HUES48 (cell line): ENCODE data around the gene KCNE5.
A peak's percentile ranks its signal among the peaks of the same experiment; 100 is the strongest.
"Not testable (repeated sequence)": the region's sequence is repeated elsewhere in the genome, so short reads cannot be mapped to it uniquely, and the experiment has no call there.

Experiments used
- H3K27ac ChIP-seq: one replicate; pipeline ENCODE4 v1.7.0; 2013; ENCODE audit warnings: low read depth, low read length, inconsistent platforms
- H3K27me3 ChIP-seq: 2 replicates; pipeline ENCODE4 v1.6.1; 2013; ENCODE audit warnings: mild to moderate bottlenecking, low read length; ENCODE audit not compliant: control insufficient read depth, insufficient read depth
- H3K36me3 ChIP-seq: 2 replicates; pipeline ENCODE4 v1.6.1; 2013; ENCODE audit warnings: low read length; ENCODE audit not compliant: control insufficient read depth, insufficient read depth
- H3K4me1 ChIP-seq: 2 replicates; pipeline ENCODE4 v1.6.1; 2013; ENCODE audit warnings: mild to moderate bottlenecking, low read length; ENCODE audit not compliant: control insufficient read depth, insufficient read depth
- H3K4me3 ChIP-seq: 2 replicates; pipeline ENCODE4 v1.5.1; 2013; ENCODE audit warnings: mild to moderate bottlenecking, low read depth, low read length
- H3K9ac ChIP-seq: 2 replicates; pipeline ENCODE4 v1.6.1; 2013; ENCODE audit warnings: mild to moderate bottlenecking, low read depth, low read length, moderate library complexity
- H3K9me3 ChIP-seq: 2 replicates; pipeline ENCODE4 v1.6.1; 2013; ENCODE audit warnings: low read length; ENCODE audit not compliant: control insufficient read depth, insufficient read depth

KCNE5 gene

GRCh38 chrX:109624641-109625616 lies at the start of gene KCNE5:
Gene KCNE5, minus strand, starts transcription at chrX:109625172. Its CDS starts 152 bp downstream, at chrX:109625020.
- Histone ChIP-seq H3K27me3 (peaks cover 35% of the 10 kb centered on the region), H3K4me3 (peak within 1 kb of the TSS; percentile 44)

GRCh38 chrX:109672239-109672638 lies 47.3 kb upstream of the KCNE5 start:
- Histone ChIP-seq H3K9me3 (no peaks in the 10 kb centered on the region), H3K27ac (no peak overlapping the region), H3K4me3 (no peak overlapping the region), H3K4me1 (no peaks in the 10 kb centered on the region), H3K36me3 (peaks cover 49% of the 10 kb centered on the region), H3K9ac (no peak overlapping the region), H3K27me3 (no peaks in the 10 kb centered on the region)

More at GRCh38 chrX:109624641-109625616, at the start of gene KCNE5:
- Histone ChIP-seq H3K27ac (no peak within 1 kb of the TSS), H3K9ac (peak within 1 kb of the TSS; percentile 48; the same call in 1 of the 2 replicates), H3K4me1 (peaks cover 5% of the 10 kb centered on the region; the same call in 1 of the 2 replicates), H3K9me3 (no peaks in the 10 kb centered on the region), H3K36me3 (no peaks in the 10 kb centered on the region)

GRCh38 chrX:109671170-109671569 lies 46.2 kb upstream of the KCNE5 start:
- not testable (repeated sequence) for H3K9ac ChIP-seq, H3K27ac ChIP-seq, H3K27me3 ChIP-seq, H3K4me3 ChIP-seq, H3K4me1 ChIP-seq, H3K9me3 ChIP-seq
- H3K36me3 ChIP-seq = peaks cover 51% of the 10 kb centered on the region

- Histone ChIP-seq H3K36me3 (peaks cover 55% of the 10 kb centered on the region), H3K9ac (no peak overlapping the region), H3K27ac (no peak overlapping the region), H3K27me3 (no peaks in the 10 kb centered on the region), H3K4me3 (no peak overlapping the region), H3K9me3 (no peaks in the 10 kb centered on the region), H3K4me1 (no peaks in the 10 kb centered on the region)
Measured at GRCh38 chrX:109667986-109668385, 43.0 kb upstream of the KCNE5 start.

GRCh38 chrX:109660435-109661143 lies 35.6 kb upstream of the KCNE5 start:
- no peaks in the 10 kb centered on the region for H3K9me3 ChIP-seq
- H3K36me3 ChIP-seq = peaks cover 69% of the 10 kb centered on the region
- no peak overlapping the region for H3K4me3 ChIP-seq
- no peaks in the 10 kb centered on the region for H3K27me3 ChIP-seq
- H3K27ac ChIP-seq = no peak overlapping the region
- no peaks in the 10 kb centered on the region for H3K4me1 ChIP-seq
- H3K9ac ChIP-seq = no peak overlapping the region

GRCh38 chrX:109658391-109658790 lies 33.4 kb upstream of the KCNE5 start:
- no peaks in the 10 kb centered on the region for H3K4me1 ChIP-seq
- H3K4me3 ChIP-seq = no peak overlapping the region
- no peaks in the 10 kb centered on the region for H3K9me3 ChIP-seq
- no peak overlapping the region for H3K27ac ChIP-seq
- no peak overlapping the region for H3K9ac ChIP-seq
- H3K27me3 ChIP-seq = no peaks in the 10 kb centered on the region
- peaks cover 49% of the 10 kb centered on the region for H3K36me3 ChIP-seq

- not testable (repeated sequence) for H3K9me3 ChIP-seq, H3K27me3 ChIP-seq, H3K9ac ChIP-seq, H3K4me3 ChIP-seq, H3K4me1 ChIP-seq, H3K27ac ChIP-seq
- peaks cover 38% of the 10 kb centered on the region for H3K36me3 ChIP-seq
Measured at GRCh38 chrX:109657364-109657763, 32.4 kb upstream of the KCNE5 start.

- no peak overlapping the region for H3K27ac ChIP-seq
- H3K27me3 ChIP-seq = no peaks in the 10 kb centered on the region
- no peak overlapping the region for H3K9ac ChIP-seq
- no peaks in the 10 kb centered on the region for H3K4me1 ChIP-seq
- peaks cover 34% of the 10 kb centered on the region for H3K36me3 ChIP-seq
- no peaks in the 10 kb centered on the region for H3K9me3 ChIP-seq
- H3K4me3 ChIP-seq = no peak overlapping the region
Measured at GRCh38 chrX:109656774-109657173, 31.8 kb upstream of the KCNE5 start.

- no peaks in the 10 kb centered on the region for H3K27me3 ChIP-seq
- no peak overlapping the region for H3K27ac ChIP-seq
- H3K9ac ChIP-seq = no peak overlapping the region
- H3K4me1 ChIP-seq = no peaks in the 10 kb centered on the region
- H3K9me3 ChIP-seq = no peaks in the 10 kb centered on the region
- H3K36me3 ChIP-seq = peaks cover 23% of the 10 kb centered on the region
- H3K4me3 ChIP-seq = no peak overlapping the region
Measured at GRCh38 chrX:109655502-109656201, 30.7 kb upstream of the KCNE5 start.

GRCh38 chrX:109654516-109655109 lies 29.6 kb upstream of the KCNE5 start:
- H3K27ac ChIP-seq = no peak overlapping the region
- H3K36me3 ChIP-seq = peaks cover 17% of the 10 kb centered on the region
- H3K4me3 ChIP-seq = no peak overlapping the region
- H3K4me1 ChIP-seq = no peaks in the 10 kb centered on the region
- no peaks in the 10 kb centered on the region for H3K9me3 ChIP-seq
- no peaks in the 10 kb centered on the region for H3K27me3 ChIP-seq
- H3K9ac ChIP-seq = no peak overlapping the region
